ENCODE results near the gene POLR2L. TPM values are rescaled to one million over a fixed set of nuclear protein-coding genes. Genes with fewer than 3 reads are reported as not detected.

Gene POLR2L
- total RNA-seq, 1 experiment from 2014 or later: 673 TPM

DNA sequence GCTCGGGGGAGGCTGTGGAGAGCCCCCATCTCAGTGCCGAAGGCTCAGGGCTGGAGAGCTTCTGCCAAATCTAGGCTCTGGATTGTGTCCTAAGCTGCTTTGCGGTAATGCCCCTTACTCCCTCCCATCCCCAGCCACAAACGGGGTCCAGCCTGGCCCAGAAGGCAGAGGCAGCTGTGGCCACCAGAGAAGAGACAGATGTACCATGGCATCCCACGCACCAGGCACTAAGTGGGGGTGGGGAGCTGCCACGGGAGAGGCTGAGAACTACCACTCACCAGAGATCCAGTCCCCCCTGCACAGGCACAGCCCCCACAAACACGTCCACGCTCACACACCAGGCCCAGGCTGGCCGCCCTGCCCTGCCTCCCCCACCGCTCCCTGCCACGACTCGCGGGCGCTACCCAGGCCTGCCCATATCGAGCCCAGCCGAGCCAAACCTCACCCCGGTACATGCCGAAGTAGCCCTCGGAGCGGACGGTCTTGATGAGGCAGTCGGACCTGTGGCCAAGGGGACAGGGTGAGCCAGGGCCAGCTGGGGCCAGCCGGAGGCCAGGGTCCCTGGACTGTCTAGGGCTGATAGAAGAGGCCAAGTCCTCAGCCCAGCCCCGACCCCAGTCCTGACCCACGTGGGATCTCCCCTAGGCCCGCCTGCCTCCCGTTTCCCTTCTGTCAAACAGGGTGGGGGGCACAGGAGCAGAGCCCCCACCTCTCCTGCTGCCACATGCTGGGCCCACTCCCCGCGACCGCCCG, 48.1 kb downstream of the POLR2L start:
- ATAC-seq: no peak
- no TSS peak for BruUV-seq (replicated peaks)
- no peaks in the 10 kb centered on the region; the same call in none of the 2 replicates for H3K36me3 ChIP-seq (ENCODE audit: control insufficient read depth, insufficient read depth, low read length)
- H3K4me3 ChIP-seq (ENCODE audit: low read depth in 2 of 2, low read length in 2 of 2): peak overlapping the region; percentile 71 to 86
- peak overlapping the region; percentile 93 for H3K27ac ChIP-seq (ENCODE audit: low read length)
- TF ChIP-seq TCF7L2 (IDR thresholded peaks at IDR 0.05; ENCODE audit: low read depth, low read length) (no peak), POLR2AphosphoS5 (IDR thresholded peaks at IDR 0.05; ENCODE audit: low read depth, low read length) (no peak), SIN3A (IDR thresholded peaks at IDR 0.05; ENCODE audit: borderline replicate concordance, insufficient read depth, low read depth, low read length) (no peak; the same call in 1 of the 2 replicates)
- TF ChIP-seq, protein P1, sequence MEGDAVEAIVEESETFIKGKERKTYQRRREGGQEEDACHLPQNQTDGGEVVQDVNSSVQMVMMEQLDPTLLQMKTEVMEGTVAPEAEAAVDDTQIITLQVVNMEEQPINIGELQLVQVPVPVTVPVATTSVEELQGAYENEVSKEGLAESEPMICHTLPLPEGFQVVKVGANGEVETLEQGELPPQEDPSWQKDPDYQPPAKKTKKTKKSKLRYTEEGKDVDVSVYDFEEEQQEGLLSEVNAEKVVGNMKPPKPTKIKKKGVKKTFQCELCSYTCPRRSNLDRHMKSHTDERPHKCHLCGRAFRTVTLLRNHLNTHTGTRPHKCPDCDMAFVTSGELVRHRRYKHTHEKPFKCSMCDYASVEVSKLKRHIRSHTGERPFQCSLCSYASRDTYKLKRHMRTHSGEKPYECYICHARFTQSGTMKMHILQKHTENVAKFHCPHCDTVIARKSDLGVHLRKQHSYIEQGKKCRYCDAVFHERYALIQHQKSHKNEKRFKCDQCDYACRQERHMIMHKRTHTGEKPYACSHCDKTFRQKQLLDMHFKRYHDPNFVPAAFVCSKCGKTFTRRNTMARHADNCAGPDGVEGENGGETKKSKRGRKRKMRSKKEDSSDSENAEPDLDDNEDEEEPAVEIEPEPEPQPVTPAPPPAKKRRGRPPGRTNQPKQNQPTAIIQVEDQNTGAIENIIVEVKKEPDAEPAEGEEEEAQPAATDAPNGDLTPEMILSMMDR (IDR thresholded peaks at IDR 0.05): no peak
- TF ChIP-seq, protein P2, sequence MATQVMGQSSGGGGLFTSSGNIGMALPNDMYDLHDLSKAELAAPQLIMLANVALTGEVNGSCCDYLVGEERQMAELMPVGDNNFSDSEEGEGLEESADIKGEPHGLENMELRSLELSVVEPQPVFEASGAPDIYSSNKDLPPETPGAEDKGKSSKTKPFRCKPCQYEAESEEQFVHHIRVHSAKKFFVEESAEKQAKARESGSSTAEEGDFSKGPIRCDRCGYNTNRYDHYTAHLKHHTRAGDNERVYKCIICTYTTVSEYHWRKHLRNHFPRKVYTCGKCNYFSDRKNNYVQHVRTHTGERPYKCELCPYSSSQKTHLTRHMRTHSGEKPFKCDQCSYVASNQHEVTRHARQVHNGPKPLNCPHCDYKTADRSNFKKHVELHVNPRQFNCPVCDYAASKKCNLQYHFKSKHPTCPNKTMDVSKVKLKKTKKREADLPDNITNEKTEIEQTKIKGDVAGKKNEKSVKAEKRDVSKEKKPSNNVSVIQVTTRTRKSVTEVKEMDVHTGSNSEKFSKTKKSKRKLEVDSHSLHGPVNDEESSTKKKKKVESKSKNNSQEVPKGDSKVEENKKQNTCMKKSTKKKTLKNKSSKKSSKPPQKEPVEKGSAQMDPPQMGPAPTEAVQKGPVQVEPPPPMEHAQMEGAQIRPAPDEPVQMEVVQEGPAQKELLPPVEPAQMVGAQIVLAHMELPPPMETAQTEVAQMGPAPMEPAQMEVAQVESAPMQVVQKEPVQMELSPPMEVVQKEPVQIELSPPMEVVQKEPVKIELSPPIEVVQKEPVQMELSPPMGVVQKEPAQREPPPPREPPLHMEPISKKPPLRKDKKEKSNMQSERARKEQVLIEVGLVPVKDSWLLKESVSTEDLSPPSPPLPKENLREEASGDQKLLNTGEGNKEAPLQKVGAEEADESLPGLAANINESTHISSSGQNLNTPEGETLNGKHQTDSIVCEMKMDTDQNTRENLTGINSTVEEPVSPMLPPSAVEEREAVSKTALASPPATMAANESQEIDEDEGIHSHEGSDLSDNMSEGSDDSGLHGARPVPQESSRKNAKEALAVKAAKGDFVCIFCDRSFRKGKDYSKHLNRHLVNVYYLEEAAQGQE (IDR thresholded peaks at IDR 0.05; ENCODE audit: insufficient read depth in 1 of 2, low read depth in 2 of 2, low read length in 1 of 2): no peak
- H3K9me3 ChIP-seq (ENCODE audit: control insufficient read depth, insufficient read depth, low read depth, low read length): no peaks in the 10 kb centered on the region
- CTCF ChIA-PET: interaction anchor here (0.7 kb wide), 1 partner anchor 78 kb away, joined by 6 read pairs; no protein-coding TSS in a partner anchor
- peaks cover 56% of the 10 kb centered on the region for H3K4me1 ChIP-seq (ENCODE audit: control insufficient read depth, insufficient read depth, low read length)
- POLR2A ChIA-PET: no interaction called here
- in situ Hi-C loops (cut with HindIII; ENCODE audit: low pct_unique_long_range_greater_than_20kb, low sequenced_read_pairs) (no loop called here), intact Hi-C loops (cut with micrococcal nuclease; ENCODE audit: unreplicated experiment) (no loop called here)
- no peak for DNase-seq (ENCODE audit: low read depth, low spot score)
- no peaks in the 10 kb centered on the region for H3K27me3 ChIP-seq (ENCODE audit: control insufficient read depth, insufficient read depth, low read length)

DNA sequence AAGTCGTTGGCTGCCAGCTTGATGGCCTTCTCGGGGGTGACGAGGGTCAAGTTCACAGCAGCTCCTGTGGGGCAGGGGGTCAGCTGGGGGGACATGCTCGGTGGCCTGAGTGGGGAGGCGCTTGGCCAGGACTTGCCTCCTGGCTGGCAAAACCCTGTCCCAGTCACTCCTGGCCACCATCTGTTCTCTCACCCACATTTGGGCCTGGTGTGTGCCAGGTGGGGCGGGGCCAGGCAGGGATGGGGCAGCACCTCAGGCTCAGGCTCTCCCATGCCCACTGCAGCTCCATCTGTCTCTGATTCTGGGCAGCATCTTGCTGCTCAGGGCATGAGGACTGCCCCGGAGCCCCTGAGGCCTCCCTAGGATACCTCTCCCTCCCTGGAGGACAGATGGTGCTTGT, 48.8 kb downstream of the POLR2L start:
- intact Hi-C loops (cut with micrococcal nuclease; ENCODE audit: unreplicated experiment) (no loop called here), in situ Hi-C loops (cut with HindIII; ENCODE audit: low pct_unique_long_range_greater_than_20kb, low sequenced_read_pairs) (no loop called here)
- ChIA-PET POLR2A (no interaction called here), CTCF (interaction anchor here (0.7 kb wide), 1 partner anchor 78 kb away, joined by 6 read pairs; no protein-coding TSS in a partner anchor)
- no peak overlapping the region for H3K4me3 ChIP-seq (ENCODE audit: low read depth in 2 of 2, low read length in 2 of 2)
- H3K36me3 ChIP-seq (ENCODE audit: control insufficient read depth, insufficient read depth, low read length): no peaks in the 10 kb centered on the region; the same call in none of the 2 replicates
- peak overlapping the region; percentile 52 for H3K27ac ChIP-seq (ENCODE audit: low read length)
- TF ChIP-seq, protein P1 (IDR thresholded peaks at IDR 0.05): no peak
- no peak for TF ChIP-seq POLR2AphosphoS5 (IDR thresholded peaks at IDR 0.05; ENCODE audit: low read depth, low read length)
- TF ChIP-seq, protein P2 (IDR thresholded peaks at IDR 0.05; ENCODE audit: insufficient read depth in 1 of 2, low read depth in 2 of 2, low read length in 1 of 2): no peak
- no peak for TF ChIP-seq SIN3A (IDR thresholded peaks at IDR 0.05; ENCODE audit: borderline replicate concordance, insufficient read depth, low read depth, low read length)
- no peak for TF ChIP-seq TCF7L2 (IDR thresholded peaks at IDR 0.05; ENCODE audit: low read depth, low read length)
- H3K27me3 ChIP-seq (ENCODE audit: control insufficient read depth, insufficient read depth, low read length): no peaks in the 10 kb centered on the region
- H3K9me3 ChIP-seq (ENCODE audit: control insufficient read depth, insufficient read depth, low read depth, low read length): no peaks in the 10 kb centered on the region
- peaks cover 56% of the 10 kb centered on the region for H3K4me1 ChIP-seq (ENCODE audit: control insufficient read depth, insufficient read depth, low read length)
- ATAC-seq (no peak), DNase-seq (ENCODE audit: low read depth, low spot score) (no peak)
- BruUV-seq (replicated peaks): no TSS peak
